ENCODE results near the gene HIPK4. TPM values are rescaled to one million over a fixed set of nuclear protein-coding genes. Genes with fewer than 3 reads are reported as not detected.
"Not testable (repeated sequence)": the region's sequence is repeated elsewhere in the genome, so short reads cannot be mapped to it uniquely, and the experiment has no call there.

The HIPK4 gene
- polyA plus RNA-seq, 6 donors from 2014 or later: not detected

DNA sequence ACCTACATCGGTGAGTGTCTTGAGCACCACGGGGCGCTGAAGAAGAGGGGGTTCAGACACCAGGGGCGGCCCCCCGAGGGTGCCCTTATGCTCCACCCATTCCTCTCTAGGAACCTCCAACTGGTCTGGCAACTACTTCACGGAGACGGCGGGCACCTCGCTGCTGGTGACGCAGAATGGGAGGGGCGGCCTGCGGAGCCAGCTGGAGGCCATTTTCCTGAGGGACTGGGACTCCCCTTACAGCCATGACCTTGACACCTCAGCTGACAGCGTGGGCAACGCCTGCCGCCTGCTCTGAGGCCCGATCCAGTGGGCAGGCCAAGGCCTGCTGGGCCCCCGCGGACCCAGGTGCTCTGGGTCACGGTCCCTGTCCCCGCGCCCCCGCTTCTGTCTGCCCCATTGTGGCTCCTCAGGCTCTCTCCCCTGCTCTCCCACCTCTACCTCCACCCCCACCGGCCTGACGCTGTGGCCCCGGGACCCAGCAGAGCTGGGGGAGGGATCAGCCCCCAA lies 12.1 kb downstream of the HIPK4 start:
- DNase-seq (no peak), ATAC-seq (ENCODE audit: low read depth in 2 of 2) (no peak)
- H3K36me3 Mint-ChIP-seq: peaks cover 0 to 9% of the 10 kb centered on the region in 2 donors
- peaks cover 0 to 8% (median 4%) of the 10 kb centered on the region in 3 donors for H3K4me1 Mint-ChIP-seq
- no peaks in the 10 kb centered on the region for H3K27me3 Mint-ChIP-seq
- H3K4me3 Mint-ChIP-seq: no peak overlapping the region
- no peaks in the 10 kb centered on the region for H3K9me3 Mint-ChIP-seq
- no peak overlapping the region for H3K27ac Mint-ChIP-seq

DNA sequence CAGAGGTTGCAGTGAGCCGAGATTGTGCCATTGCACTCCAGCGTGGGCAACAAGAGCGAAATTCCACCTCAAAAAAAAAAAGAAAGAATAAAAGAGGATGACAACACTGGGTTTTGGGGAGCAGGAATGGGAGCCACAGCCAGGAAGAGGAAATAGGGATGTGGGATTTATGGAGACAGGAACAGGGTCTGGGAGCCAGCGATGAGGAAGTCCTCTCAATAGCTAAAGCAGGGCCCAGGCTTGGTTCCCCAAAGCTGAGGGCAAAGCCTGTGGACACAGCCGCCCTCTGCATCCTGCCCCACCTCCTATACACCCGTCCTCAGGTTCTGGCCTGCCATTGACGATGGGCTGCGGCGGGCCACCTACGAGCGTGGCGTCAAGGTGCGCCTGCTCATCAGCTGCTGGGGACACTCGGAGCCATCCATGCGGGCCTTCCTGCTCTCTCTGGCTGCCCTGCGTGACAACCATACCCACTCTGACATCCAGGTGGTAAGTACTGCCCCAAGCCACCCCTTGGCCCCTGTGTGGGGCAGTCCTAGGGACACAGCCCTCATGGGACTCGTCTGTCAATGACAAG lies 13.6 kb downstream of the HIPK4 start:
- H3K9me3 Mint-ChIP-seq: no peaks in the 10 kb centered on the region
- H3K27ac Mint-ChIP-seq: no peak overlapping the region
- H3K27me3 Mint-ChIP-seq: no peaks in the 10 kb centered on the region
- ATAC-seq (ENCODE audit: low read depth in 2 of 2) (no peak), DNase-seq (no peak)
- H3K4me1 Mint-ChIP-seq: peaks cover 1 to 6% (median 4%) of the 10 kb centered on the region in 3 donors
- no peak overlapping the region for H3K4me3 Mint-ChIP-seq
- H3K36me3 Mint-ChIP-seq: peaks cover 0 to 9% of the 10 kb centered on the region in 2 donors

DNA sequence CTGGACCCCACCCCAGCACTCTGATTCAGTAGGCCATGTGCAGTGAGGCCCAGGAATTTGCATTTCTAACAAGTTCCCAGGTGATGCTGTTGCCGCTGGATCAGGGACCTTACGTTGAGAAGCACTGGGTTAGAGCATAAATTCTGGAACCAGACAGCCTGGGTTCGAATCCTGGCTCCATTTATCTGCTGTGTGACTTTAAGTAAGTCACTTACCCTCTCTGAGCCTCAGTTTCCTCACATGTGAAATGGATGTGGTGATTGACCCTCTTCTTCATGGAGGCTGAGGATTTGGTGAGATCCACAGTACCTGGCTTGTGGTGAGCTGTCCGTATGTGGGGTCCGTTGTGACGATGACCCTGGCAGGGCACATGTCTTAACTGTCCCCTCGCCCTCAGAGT lies 15.9 kb downstream of the HIPK4 start:
- H3K4me3 Mint-ChIP-seq: no peak overlapping the region
- no peak for DNase-seq
- H3K27me3 Mint-ChIP-seq: no peaks in the 10 kb centered on the region
- H3K4me1 Mint-ChIP-seq: peaks cover 1 to 4% (median 4%) of the 10 kb centered on the region in 3 donors
- H3K36me3 Mint-ChIP-seq: peaks cover 0 to 9% of the 10 kb centered on the region in 2 donors
- H3K27ac Mint-ChIP-seq: peak overlapping the region in 1 of 6 donors; percentile 55
- no peaks in the 10 kb centered on the region for H3K9me3 Mint-ChIP-seq
- ATAC-seq (ENCODE audit: low read depth in 2 of 2): no peak

DNA sequence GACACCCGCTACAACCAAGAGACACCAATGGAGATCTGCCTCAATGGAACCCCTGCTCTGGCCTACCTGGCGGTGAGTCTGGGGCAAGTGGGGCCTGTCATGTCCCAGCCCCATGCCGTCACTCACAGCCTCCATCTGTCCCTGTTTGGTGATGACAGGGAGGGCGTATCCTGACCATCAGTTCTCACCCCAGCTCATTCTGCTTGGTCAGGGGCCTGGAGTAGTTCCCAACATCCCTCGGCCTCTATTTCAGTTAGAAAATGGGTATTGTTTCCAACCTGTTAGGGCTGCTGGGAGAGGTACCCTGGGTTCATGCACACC lies 18.2 kb downstream of the HIPK4 start:
- no peaks in the 10 kb centered on the region for H3K9me3 Mint-ChIP-seq
- no peak for ATAC-seq (ENCODE audit: low read depth in 2 of 2)
- no peak for DNase-seq
- H3K27ac Mint-ChIP-seq: no peak overlapping the region
- H3K4me3 Mint-ChIP-seq: no peak overlapping the region
- H3K27me3 Mint-ChIP-seq: no peaks in the 10 kb centered on the region
- H3K4me1 Mint-ChIP-seq: peaks cover 1 to 4% (median 4%) of the 10 kb centered on the region in 3 donors
- peaks cover 0 to 9% of the 10 kb centered on the region in 2 donors for H3K36me3 Mint-ChIP-seq

DNA sequence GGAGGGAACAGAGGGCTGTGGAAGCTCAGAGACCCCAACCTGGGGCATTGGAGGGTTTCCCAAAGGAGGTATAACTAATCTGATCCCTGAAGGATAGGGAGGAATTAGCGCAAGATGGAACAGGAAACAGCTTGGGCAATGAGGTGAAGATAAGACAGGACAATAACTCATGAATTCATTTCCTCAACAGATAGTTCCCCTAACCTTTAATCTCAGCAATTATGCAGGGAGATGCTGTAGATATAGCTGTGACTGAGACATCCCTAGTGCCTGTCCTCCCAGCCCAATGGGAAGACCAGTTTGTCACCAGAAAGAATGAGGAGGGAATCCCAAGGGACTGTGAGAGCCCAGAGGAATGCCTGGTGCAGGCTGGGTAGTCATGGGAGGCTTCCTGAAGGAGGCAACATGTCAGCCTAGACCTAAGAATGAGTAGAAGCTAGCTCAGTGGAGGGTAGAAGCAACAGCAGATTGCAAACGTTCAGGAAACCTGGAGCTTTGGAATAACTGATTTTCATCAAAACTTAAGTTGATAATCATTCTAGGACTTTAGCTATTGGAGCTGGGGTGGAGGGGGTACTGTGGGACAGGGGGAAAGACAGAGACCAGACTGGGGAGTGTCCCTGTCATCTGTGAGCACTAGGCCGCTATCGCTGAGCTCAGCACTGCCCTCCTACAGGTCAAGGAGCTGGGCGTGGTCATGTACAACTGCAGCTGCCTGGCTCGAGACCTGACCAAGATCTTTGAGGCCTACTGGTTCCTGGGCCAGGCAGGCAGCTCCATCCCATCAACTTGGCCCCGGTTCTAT lies 18.8 kb downstream of the HIPK4 start:
- H3K27ac Mint-ChIP-seq: no peak overlapping the region
- no peak overlapping the region for H3K4me3 Mint-ChIP-seq
- H3K4me1 Mint-ChIP-seq: peaks cover 1 to 4% (median 4%) of the 10 kb centered on the region in 3 donors
- H3K27me3 Mint-ChIP-seq: no peaks in the 10 kb centered on the region
- peaks cover 0 to 9% of the 10 kb centered on the region in 2 donors for H3K36me3 Mint-ChIP-seq
- H3K9me3 Mint-ChIP-seq: no peaks in the 10 kb centered on the region
- DNase-seq: no peak
- no peak for ATAC-seq (ENCODE audit: low read depth in 2 of 2)

DNA sequence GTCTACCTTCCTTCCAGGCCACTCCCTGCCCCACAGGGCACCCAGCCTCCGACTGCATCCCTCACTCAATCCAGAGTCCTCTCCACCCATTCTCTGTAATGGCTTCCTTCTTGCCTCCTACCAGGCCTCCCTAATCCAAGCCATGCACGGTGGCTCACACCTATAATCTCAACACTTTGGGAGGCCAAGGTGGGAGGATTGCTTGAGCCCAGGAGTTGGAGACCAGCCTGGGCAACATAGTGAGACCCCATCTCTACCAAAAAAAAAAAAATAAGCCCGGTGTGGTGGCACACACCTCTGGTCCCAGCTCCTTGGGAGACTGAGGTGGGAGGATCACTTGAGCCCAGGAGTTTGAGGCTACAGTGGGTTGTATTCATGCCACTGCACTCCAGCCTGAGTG lies 19.7 kb downstream of the HIPK4 start:
- H3K27me3 Mint-ChIP-seq; H3K4me1 Mint-ChIP-seq; ATAC-seq (ENCODE audit: low read depth in 2 of 2); H3K36me3 Mint-ChIP-seq; DNase-seq; H3K9me3 Mint-ChIP-seq; H3K4me3 Mint-ChIP-seq: not testable (repeated sequence)
- H3K27ac Mint-ChIP-seq: peak overlapping the region in 1 of 6 donors; percentile 95

DNA sequence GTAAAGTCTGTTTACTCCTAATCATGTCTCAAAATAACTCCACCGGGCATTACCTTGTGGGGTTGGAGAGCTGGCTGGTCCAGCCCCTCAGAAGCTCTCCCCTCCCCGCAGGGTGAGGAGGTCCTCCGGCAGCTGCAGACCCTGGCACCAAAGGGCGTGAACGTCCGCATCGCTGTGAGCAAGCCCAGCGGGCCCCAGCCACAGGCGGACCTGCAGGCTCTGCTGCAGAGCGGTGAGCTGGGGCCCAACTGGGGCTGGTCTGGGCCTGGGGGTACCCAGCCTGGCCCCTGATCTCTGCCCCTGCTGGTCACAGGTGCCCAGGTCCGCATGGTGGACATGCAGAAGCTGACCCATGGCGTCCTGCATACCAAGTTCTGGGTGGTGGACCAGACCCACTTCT lies 20.2 kb downstream of the HIPK4 start:
- Mint-ChIP-seq H3K4me3 (no peak overlapping the region), H3K27ac (no peak overlapping the region), H3K4me1 (peaks cover 8 to 12% (median 10%) of the 10 kb centered on the region in 3 donors), H3K27me3 (no peaks in the 10 kb centered on the region), H3K9me3 (no peaks in the 10 kb centered on the region), H3K36me3 (peaks cover 0 to 7% of the 10 kb centered on the region in 2 donors)
- no peak for ATAC-seq (ENCODE audit: low read depth in 2 of 2)
- DNase-seq: no peak

DNA sequence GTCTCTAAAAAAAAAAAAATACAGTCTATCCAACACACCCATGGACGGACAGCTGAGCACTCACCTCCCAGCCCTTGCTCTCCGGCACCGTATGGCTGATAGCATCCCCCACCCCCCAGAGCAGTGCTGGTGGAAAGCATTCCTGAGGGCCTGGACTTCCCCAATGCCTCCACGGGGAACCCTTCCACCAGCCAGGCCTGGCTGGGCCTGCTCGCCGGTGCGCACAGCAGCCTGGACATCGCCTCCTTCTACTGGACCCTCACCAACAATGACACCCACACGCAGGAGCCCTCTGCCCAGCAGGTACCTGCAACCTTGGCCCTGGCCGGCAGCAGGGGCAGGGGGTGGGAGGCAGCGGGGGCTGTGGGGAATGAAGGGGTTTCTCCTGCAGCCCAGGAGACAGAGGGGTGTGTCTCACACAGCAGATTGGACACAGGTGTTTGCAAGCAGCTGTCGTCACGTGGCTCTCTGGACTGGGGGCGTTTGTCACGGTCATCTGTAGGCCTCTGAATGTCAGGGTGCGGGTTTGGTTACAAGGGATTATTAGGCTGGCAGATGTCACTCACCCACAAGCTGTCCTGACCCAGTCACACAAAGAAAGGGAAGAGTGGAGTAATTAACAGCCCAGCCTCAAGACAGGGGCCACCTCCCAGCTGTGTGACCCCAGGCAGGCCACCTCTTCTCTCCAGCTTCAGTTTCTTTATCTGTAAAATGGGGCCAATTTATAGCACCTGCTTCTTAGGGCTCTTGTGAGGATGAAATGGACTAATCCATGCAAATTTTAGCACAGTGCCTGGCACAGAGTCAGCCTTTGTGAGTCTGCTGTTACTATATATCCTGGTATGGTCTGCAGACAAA lies 22.2 kb downstream of the HIPK4 start:
- H3K27me3 Mint-ChIP-seq: no peaks in the 10 kb centered on the region
- no peaks in the 10 kb centered on the region for H3K36me3 Mint-ChIP-seq
- no peaks in the 10 kb centered on the region for H3K9me3 Mint-ChIP-seq
- H3K4me1 Mint-ChIP-seq: peaks cover 7 to 13% (median 9%) of the 10 kb centered on the region in 3 donors
- ATAC-seq (ENCODE audit: low read depth in 2 of 2): no peak
- DNase-seq: no peak
- no peak overlapping the region for H3K4me3 Mint-ChIP-seq
- H3K27ac Mint-ChIP-seq: no peak overlapping the region

DNA sequence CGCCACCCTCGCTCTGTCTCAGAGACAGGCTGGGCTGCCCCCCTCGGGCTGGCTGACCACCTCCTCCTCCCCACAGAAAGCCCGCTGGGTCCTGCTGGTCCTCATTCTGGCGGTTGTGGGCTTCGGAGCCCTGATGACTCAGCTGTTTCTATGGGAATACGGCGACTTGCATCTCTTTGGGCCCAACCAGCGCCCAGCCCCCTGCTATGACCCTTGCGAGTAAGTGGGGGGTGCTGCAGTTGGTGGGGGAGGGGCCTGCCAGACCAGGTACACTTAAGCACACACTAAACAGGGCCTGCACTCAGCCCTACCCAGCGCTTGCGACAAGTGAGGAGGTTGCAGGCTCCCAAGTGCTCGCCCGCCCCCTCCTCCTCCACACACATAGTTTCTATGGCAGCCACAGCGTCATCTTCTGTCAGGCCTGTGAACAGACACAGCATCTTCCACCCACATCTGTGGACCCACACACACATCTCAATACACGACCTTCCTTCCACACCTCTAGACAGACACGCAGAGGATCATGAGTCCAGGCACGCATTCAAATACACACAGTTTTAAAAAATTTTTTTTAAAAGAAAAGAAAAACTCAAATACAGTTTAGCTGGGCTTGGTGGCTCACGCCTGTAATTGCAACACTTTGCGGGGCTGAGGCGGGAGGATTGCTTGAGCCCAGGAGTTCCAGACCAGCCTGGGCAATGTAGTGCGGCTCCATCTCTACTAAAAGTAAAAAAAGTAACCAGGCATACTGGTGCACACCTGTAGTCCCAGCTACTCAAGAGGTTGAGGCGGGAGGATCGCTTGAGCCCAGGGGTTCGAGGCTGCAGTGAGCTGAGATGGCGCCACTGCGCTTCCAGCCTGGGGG lies 23.1 kb downstream of the HIPK4 start:
- ATAC-seq (ENCODE audit: low read depth in 2 of 2) (no peak), DNase-seq (no peak)
- H3K4me3 Mint-ChIP-seq: peak overlapping the region in 2 of 8 donors; percentile 1 to 3
- no peak overlapping the region for H3K27ac Mint-ChIP-seq
- no peaks in the 10 kb centered on the region for H3K27me3 Mint-ChIP-seq
- peaks cover 7 to 12% (median 9%) of the 10 kb centered on the region in 3 donors for H3K4me1 Mint-ChIP-seq
- H3K9me3 Mint-ChIP-seq: no peaks in the 10 kb centered on the region
- no peaks in the 10 kb centered on the region for H3K36me3 Mint-ChIP-seq

DNA sequence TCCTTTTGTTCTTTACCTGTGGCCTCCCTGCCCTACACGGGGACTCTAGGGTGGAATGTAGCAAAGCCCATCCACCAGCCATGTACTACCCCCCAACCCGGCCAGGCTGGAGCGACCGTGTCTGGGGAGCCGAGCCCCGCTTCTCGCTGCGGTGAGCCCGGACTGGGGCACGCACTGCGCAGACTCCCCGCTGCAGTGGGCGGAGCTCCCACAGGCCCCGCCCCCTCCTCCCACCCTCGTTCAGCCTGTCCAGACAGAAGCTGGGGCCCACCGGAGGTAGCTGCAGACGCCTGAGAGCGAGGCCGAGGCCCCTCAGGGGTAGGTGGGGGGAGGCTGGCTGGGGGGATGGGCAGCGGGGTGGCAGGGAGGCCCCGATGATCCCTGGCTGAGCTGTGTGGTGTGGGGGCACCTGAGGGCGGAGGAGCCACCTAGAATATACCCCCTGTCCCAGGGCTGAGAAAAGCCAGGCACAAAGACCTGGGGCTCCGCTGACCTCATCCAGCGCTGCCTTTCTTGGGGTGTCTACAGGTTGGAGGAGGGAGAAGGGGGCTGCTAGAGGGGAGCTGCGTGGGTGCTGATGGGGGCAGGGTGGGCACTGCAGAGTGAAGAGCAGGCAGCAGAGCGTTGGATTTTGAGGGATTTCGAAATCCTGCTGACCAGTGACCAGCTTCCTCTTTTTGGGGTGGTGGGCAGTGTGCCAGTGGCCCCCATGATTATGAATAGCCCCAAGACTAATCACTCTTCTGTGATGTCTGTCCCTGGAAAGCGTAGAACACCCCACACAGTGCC lies 24.2 kb downstream of the HIPK4 start:
- ATAC-seq (ENCODE audit: low read depth in 2 of 2): peak; percentile 44 to 48
- H3K4me1 Mint-ChIP-seq: peaks cover 7 to 14% (median 13%) of the 10 kb centered on the region in 3 donors
- H3K36me3 Mint-ChIP-seq: peaks cover 0 to 7% of the 10 kb centered on the region in 2 donors
- no peak for DNase-seq
- no peaks in the 10 kb centered on the region for H3K9me3 Mint-ChIP-seq
- H3K27ac Mint-ChIP-seq: no peak overlapping the region
- no peaks in the 10 kb centered on the region for H3K27me3 Mint-ChIP-seq
- peak overlapping the region in 2 of 8 donors; percentile 33 to 40 for H3K4me3 Mint-ChIP-seq

DNA sequence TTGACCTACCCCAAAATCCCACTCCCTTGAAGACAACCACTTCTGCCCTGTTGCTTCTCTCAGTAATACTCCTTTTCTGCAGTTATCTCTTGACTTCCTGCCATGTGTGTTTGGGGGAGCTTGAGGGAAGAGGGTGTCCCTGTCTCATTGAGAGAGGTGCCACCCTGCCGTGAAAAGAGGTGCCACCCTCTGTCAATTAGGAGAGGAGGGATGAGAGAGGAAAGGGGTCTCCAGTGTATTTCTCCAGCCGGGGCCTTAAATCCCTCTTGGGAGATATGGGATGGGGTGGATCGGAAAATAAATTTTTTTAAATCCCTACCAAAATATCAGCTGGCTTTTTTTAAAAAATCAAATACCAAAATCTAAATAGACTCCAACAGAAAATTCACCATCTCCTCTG lies 25.0 kb downstream of the HIPK4 start:
- no peak for ATAC-seq (ENCODE audit: low read depth in 2 of 2)
- Mint-ChIP-seq H3K9me3 (no peaks in the 10 kb centered on the region), H3K4me3 (peak overlapping the region in 4 of 8 donors; percentile 17 to 45 (median 42)), H3K4me1 (peaks cover 9 to 18% (median 17%) of the 10 kb centered on the region in 3 donors), H3K36me3 (peaks cover 0 to 7% of the 10 kb centered on the region in 2 donors), H3K27ac (peak overlapping the region in 1 of 6 donors; percentile 78), H3K27me3 (peaks cover 0 to 4% (median 0%) of the 10 kb centered on the region in 3 donors)
- DNase-seq: no peak

DNA sequence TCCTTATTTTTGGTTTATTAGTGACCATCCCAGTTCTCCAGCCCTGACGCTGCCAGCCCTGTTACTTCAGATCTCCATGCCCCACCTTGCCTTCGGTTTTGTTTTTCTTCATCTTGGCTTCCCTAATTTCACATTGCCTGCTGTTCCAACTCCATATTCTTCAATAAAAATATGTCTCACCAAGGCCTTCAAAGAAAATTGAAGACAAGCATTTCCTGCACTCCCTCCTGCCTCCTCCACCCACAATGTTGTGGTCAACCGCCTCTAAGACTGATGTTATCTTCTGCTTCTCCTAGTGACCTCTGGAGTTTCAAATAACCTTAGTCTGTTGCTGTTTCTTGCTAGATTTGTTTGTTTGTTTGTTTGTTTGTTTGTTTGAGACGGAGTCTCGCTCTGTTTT lies 26.9 kb downstream of the HIPK4 start:
- no peaks in the 10 kb centered on the region for H3K9me3 Mint-ChIP-seq
- H3K36me3 Mint-ChIP-seq: peaks cover 0 to 7% of the 10 kb centered on the region in 2 donors
- no peak for DNase-seq
- ATAC-seq (ENCODE audit: low read depth in 2 of 2): no peak
- peaks cover 0 to 5% (median 0%) of the 10 kb centered on the region in 3 donors for H3K27me3 Mint-ChIP-seq
- H3K27ac Mint-ChIP-seq: peak overlapping the region in 1 of 6 donors; percentile 54
- peaks cover 19 to 36% (median 34%) of the 10 kb centered on the region in 3 donors for H3K4me1 Mint-ChIP-seq
- H3K4me3 Mint-ChIP-seq: no peak overlapping the region

Measured in naive B cell (primary cell).